GM12891 (cell line): ENCODE measurements around the gene ERVK3-1.

Experiments used
- PAX5 ChIP-seq: IDR thresholded peaks from 2 replicates; pipeline ENCODE4 v1.6.1; 2011; ENCODE audit warnings: low read length, moderate library complexity, mild to moderate bottlenecking; ENCODE audit not compliant: insufficient read depth, severe bottlenecking
- POLR2A ChIP-seq: IDR thresholded peaks from 2 replicates; pipeline ENCODE4 v1.6.1; 2011; ENCODE audit warnings: low read depth, low read length, control low read depth
- POLR2AphosphoS5 ChIP-seq: IDR thresholded peaks from 2 replicates; pipeline ENCODE4 v1.6.1; 2011; ENCODE audit warnings: low read depth, low read length, control low read depth
- SPI1 ChIP-seq: IDR thresholded peaks from 2 replicates; pipeline ENCODE4 v1.6.1; 2011; ENCODE audit warnings: low read depth, low read length, control low read depth
- TAF1 ChIP-seq: IDR thresholded peaks from 2 replicates; pipeline ENCODE4 v1.6.1; 2011; ENCODE audit warnings: low read depth, low read length, control low read depth

DNA sequence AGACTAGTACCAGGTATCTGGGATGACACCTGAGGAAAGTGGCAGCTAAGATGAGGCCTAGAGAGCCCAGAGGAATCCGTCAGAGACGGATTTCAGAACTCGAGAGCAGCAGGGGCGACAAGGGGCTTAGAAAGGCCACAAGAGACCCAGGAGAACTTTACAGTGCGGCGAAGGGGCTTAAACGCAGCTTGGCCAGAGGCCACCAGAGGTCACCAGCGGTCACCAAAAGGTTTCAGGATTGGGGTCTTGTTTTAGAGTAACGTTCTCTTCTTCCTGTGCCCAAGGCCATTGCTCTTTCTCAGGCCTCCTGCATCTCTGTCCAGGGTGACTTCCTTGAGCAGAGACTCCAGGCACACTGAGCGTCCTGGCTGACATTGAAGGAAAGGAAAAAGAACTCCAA is 23.8 kb downstream of the ERVK3-1 start:
- TF ChIP-seq POLR2A (no peak), TAF1 (no peak), POLR2AphosphoS5 (no peak), PAX5 (no peak), SPI1 (no peak)
